Measurements from ENCODE around the gene PDGFRB.

DNA sequence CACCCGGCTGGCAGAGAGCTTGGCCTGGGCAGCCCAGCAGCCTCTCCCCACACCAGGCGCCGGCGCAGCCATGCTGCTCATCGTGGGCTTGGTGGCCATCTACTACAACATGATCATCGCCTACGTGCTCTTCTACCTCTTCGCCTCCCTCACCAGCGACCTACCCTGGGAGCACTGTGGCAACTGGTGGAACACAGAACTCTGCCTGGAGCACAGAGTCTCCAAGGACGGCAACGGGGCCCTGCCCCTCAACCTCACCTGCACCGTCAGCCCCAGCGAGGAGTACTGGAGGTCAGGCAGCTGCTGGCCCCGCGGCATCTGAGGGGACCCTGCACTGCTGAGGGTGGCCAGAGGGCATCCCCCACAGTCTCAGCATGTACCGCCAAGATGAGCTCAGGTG lies 41.3 kb upstream of the PDGFRB start:
- TF ChIP-seq, protein P1, sequence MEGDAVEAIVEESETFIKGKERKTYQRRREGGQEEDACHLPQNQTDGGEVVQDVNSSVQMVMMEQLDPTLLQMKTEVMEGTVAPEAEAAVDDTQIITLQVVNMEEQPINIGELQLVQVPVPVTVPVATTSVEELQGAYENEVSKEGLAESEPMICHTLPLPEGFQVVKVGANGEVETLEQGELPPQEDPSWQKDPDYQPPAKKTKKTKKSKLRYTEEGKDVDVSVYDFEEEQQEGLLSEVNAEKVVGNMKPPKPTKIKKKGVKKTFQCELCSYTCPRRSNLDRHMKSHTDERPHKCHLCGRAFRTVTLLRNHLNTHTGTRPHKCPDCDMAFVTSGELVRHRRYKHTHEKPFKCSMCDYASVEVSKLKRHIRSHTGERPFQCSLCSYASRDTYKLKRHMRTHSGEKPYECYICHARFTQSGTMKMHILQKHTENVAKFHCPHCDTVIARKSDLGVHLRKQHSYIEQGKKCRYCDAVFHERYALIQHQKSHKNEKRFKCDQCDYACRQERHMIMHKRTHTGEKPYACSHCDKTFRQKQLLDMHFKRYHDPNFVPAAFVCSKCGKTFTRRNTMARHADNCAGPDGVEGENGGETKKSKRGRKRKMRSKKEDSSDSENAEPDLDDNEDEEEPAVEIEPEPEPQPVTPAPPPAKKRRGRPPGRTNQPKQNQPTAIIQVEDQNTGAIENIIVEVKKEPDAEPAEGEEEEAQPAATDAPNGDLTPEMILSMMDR (IDR thresholded peaks at IDR 0.05; ENCODE audit: low read depth, low read length, poor library complexity, severe bottlenecking), result no peak
- TF ChIP-seq EZH2phosphoT487 (IDR thresholded peaks at IDR 0.05; ENCODE audit: borderline replicate concordance, low read length), result no peak
